GM20431 (cell line): ENCODE data around the gene ANKRD13C.
"Not testable (repeated sequence)": the region's sequence is repeated elsewhere in the genome, so short reads cannot be mapped to it uniquely, and the experiment has no call there.

Source experiments
- in situ Hi-C: fragments of 300-500 bp; cut with MseI, MboI; formaldehyde crosslinking; loops from one replicate; pipeline ENCODE4 v1.15.0; 2020; ENCODE audit warnings: low sequenced_read_pairs; ENCODE audit not compliant: unreplicated experiment

The ANKRD13C gene

DNA sequence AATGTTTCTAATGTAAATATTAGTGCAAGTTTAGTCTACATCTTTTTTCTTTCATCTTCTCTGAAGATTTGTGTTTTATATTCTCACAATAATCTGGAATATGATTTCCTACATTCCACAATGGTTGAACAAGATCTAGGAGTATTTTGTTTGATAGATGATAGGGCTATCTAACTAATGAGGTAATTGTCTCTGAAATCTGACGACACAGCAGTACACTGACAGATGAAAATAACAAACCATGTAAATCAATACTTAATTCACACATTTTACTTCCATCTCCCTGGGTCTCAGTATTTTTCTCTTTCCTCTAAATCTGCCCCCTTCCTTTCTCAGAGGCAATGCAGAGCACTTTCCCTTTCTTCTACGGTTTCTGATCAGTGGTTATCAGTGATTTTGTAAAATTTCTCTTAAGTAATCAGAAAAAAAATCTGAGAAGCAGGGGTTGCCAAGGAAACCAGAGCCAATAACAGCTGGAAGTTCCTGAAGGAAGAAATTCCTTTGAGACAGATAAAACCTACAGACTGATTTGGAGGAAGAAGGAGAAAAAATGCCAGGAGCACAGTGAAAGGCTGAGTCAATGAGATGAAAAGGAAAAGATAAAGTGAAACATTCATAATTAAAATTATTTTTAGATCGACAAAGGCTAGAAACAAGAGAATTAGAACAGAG, 7.3 kb upstream of the ANKRD13C start:
- in situ Hi-C loops, result no loop called here

DNA sequence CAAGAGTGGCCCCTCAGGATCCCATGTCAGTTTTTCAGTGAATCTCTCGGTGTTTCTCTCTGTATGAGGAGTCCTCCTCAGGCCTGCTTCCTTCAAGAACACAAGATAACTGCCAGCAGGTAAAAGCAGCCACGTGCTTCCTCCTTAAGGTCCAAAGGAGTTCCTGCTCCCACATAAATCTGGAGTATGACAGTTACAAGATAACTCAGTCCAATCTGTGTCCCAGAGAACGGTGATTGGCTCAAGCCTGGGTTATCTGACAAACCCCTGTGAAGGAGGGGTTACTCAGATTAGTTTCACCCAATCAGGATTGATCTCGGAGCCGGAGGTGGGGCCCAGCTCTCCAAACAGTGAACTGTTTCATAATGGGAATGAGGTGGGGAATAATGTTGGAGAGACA, 5.8 kb upstream of the ANKRD13C start:
- in situ Hi-C loops, result no loop called here

DNA sequence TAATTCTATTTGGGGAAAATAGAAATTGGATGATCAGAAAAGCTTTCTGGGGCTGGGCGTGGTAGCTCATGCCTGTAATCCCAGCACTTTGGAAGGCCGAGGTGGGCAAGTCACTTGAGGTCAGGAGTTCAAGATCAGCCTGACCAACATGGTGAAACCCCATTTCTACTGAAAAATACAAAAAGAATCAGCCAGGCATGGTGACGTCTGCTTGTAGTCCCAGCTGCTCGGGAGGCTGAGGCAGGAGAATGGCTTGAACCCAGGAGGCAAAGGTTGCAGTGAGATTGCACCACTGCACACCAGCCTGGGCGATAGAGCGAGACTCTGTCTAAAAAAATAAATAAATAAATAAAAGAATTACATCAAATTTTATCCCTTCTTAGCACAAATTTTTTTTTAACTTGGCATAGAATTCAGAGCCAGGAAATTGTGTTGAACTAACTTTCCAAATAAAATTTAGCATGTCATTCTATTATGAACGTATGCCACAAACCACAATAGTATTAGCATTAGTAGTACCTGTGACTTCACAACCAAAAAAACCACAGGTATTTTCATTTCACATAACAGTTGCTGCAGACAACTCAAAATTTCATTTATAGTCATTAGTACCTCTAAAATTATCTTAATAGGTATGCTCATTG, 4.5 kb upstream of the ANKRD13C start:
- in situ Hi-C loops, result no loop called here

DNA sequence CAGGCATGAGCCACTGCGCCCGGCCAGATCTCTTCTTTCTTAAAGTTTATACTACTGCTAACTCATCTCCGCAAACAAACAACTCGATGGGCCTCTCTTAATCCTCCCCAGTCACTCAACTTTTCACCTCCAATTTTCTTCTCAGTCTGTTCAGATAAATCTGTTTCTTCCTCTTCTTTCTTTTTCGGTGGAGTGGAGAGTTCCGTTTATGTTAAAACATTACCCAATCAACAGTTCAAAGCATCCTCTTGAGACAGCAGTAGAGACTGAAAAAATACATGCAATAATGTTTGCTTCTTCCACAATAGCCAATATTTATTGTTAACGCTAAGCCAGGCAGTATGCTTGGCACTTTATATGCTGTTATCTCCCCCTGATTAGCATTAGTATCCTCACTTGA, 1.4 kb upstream of the ANKRD13C start:
- in situ Hi-C loops, result no loop called here

DNA sequence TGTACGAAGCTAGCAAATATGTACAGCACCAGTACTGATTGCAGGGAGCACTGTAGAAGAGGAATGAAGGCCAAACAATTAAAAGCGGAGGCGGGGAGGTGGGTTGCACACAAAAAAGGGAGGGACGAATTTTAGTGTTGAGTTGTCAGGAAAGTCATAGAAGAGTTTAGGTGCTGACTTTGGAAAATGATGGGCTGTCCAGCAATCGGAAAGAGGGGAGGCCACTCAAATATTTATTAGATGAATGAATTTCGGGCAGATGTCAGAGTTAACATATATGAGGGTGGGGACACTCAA, 537 bp upstream of the ANKRD13C start:
- in situ Hi-C loops, result no loop called here

DNA sequence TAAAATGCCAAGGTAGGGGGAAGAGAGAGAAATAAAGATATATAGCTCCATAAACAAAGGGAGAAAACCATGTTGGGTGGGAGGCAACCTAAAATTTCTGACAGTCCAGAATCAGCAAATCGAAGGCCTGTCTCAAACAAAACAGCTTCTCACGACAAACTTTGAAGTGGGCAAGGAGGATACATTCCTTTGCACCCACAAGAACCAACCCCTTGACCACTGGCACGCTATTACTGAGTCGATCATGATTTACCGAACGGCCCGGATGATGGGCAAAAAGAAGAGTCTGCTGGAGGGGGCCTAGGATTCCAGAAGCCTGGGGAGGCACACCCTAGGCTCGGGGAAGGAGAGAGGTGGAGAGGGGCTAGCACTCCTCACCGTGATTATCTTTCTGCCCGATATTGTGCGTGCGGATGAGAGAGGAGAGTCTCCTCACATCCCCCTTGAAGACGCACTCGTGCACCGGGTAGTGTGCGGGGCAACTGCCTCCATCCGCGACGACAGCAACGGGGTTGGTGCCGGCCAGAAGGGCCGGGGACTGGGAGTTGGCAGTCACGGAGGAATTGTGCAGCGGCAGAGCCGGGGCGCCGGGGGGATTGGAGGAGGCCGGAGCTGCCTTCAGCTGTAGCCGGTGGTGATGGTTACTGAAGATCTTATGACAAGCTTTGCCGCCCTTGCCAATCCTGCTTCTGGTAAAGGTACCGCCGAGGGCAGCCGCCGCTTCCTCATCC, 756 bp downstream of the ANKRD13C start:
- in situ Hi-C loops, result no loop called here

DNA sequence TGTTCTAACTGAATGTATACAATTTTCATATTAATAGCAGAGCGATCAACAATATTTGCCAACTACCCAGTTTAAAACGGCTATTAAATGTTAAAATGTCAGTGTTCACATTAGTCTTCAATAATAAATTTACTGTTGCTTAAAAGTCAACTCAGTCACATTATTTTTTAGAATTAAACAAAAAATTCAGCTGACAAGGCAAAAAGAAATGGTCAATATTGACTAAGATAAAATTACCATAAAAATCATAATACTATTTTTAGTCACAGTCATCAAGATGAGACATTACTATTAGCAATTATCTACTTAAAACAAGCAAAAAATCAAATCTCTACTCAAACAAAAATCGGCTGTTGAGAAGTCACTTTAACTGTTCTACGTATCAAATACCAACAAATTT, 1.5 kb downstream of the ANKRD13C start:
- in situ Hi-C loops, result no loop called here

DNA sequence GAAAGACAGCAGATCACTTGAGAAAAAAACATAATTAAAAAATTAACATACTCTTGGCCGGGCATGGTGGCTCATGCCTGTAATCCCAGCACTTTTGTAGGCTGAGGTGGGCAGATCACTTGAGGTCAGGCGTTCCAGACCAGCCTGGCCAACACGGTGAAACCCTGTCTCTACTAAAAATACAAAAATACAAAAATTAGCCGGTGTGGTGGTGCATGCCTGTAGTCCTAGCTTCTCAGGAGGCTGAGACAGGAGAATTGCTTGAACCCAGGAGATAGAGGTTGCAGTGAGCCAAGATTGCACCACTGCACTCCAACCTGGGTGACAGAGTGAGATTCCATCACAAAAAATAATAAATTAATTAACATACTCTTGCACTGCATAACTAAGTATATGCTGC, 4.7 kb downstream of the ANKRD13C start:
- in situ Hi-C loops, result not testable (repeated sequence)

DNA sequence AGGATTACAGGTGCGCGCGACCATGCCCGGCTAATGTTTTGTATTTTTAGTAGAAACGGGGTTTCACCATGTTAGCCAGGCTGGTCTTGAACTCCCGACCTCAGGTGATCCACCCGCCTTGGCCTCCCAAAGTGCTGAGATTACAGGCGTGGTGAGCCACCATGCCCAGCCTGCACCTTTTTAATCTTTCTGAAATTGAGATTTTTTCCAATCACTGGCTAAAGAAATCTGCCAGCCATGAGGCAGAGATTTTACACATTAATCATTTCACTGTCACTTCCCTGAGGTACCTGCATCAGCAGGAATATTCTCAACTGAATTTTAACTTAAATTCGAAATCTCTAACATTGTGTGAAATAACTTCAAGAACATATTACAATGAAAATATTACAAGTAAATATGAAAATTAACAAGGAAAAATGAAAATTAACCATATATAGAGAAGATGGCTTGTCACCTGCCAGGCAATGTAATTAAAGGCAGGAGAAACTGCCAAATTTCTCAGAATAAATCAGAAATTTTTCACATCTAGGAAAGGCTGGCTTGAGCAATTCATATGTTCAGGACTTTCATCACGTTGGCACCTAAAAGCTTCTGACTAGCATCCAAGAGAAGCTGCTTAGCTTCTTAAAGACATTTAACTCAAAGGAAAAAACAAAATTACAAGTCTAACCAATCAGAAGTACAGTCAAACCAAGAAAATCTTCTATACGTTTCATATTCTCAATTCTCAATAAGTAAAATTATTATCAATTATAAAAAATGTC, 5.9 kb downstream of the ANKRD13C start:
- in situ Hi-C loops, result no loop called here

DNA sequence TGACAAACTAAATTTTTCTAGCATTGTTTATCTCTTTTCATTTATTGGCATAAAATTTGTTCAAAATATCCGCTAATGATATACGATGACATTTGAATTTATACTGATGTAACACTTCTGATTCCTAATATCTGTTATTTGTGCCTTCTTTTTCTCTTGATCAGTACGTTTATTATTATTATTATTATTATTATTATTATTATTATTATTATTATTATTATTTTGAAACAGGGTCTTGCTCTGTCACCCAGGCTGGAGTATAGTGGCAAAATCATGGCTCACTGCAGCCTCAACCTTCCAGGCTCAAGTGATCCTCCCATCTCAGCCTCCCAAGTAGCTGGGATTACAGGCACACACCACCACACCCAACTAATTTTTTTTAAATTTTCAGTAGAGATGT, 14.9 kb downstream of the ANKRD13C start:
- in situ Hi-C loops, result not testable (repeated sequence)

DNA sequence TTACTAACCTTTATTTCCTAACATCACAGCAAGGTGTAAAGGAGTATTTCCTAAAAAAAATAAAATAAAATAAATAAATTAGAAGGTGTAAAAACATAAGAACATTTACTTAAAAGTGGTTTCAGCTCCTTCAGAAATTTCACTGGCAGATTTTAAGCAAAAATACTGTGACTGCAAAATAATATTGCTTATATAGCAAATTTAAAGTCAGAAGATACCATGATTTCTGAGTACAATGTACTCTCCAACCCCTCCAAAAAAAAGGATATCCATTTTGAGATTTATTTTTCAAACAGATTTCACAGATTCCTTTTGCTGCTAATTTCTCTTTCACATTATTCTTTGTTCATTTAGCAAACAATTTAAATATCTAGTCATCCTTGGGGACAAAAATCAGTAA, 18.5 kb downstream of the ANKRD13C start:
- in situ Hi-C loops, result no loop called here

DNA sequence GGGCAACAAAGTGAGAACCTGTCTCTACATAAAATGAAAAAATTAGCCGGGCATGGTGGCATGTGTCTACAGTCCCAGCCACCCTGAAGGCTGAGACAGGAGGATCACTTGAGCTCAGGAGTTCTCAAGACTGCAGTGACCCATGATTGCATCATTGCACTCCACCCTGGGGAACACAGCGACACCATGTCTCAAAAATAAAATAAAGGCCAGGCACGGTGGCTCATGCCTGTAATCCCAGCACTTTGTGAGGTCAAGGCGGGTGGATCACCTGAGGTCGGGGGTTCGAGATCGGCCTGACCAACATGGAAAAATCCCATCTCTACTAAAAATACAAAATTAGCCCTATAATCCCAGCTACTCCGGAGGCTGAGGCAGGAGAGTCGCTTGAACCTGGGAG, 20.1 kb downstream of the ANKRD13C start:
- in situ Hi-C loops, result no loop called here

DNA sequence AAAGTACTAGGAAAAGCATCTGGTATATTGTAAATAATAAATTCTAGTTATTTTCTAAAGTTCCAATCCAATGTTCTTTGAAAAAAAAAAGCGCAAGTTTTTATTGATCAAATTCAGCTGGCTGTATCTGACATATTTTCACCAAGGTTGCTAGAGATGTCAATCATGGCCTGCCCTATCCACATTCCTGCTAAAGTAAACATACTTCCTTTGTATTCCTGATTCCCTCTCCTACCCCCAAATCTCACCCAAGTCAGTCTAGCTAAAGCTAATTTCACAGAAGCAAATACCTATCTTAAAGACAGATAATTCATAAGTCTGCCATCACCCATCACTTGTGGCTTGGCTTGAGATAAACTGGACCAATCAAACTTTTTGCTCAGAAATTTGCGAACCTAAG, 21.3 kb downstream of the ANKRD13C start:
- in situ Hi-C loops, result no loop called here

DNA sequence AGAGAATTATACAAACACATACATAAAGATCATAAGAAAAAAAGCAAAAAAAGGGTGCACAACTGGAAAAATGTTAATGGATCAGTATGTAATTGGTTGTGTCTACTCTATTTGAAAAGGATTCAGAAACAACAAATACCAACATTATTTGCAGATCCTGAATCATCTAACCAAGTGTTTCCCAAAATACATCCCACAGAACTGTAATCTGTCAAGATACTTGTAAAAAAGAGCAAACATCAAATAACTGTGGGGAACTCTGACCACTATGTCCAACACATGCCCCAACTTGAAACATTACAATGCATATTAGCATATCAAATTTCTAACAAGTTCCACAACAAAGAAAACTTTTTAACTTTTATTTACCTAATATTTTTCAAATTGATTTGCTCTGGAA, 22.6 kb downstream of the ANKRD13C start:
- in situ Hi-C loops, result no loop called here

DNA sequence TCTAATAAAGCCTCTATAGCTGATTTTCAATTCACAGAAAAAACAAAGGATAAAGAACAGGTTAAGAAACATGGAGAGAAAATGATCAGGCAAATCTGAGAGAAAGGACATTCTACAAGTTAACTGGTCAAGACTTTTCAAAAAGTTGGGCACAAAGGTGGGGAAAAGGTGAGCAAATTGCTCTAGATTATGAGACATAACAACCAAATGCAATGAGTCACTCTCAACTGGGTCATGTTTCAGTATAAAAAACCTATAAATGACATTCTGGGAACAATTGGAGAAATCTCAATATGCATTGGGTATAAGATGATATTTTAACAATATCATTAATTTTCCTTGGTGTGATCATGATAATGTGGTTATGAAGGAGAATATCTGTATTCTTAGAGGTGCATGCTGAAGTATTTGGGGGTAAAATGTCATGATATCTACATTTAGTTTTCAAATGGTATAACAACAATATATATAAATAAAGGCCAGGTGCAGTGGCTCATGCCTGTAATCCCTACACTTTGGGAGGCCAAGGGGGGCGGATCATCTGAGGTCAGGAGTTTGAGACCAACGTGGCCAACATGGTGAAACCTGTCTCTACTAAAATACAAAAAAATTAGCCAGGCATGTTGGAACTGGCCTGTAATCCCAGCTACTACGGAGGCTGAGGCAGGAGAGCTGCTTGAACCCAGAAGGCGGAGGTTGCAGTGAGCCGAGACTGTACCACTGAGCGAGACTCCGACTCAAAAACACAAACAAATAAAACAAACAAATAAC, 27.0 kb downstream of the ANKRD13C start:
- in situ Hi-C loops, result no loop called here

DNA sequence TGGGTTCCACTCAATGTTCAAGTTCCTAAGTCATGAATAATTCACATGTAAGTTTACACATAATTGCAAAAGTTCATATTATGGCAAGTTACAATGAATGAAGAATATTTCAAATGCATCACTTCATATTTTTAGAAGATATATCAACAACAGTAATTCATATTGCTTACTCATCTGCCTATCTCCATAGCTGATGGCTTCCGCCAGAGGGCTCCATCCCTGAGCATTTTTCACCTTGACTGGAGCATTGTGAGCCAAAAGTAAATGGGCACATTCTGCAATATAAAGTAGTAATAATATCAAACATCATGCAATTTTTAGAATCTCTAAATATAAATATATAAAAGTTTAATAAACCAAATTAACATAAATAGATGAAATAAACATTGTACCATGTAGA, 29.8 kb downstream of the ANKRD13C start:
- in situ Hi-C loops, result no loop called here

DNA sequence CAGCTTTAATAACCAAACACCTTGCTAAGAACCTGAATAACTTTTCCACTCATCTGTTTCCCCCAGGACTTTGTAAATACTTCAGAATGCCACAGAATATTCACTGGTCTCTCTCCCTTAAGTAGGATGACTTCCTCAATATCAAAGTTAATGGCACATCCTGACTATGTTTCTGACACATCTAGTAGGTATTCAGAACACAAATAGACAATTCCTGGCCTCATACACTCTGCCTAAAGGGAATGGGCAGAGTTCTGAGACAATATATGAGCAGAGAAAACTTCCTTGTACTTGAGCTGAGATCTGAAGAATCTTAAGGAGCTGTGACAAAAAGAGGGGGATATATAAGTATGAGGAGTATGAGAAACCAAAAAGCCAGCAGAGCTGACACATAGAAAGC, 34.8 kb downstream of the ANKRD13C start:
- in situ Hi-C loops, result no loop called here

DNA sequence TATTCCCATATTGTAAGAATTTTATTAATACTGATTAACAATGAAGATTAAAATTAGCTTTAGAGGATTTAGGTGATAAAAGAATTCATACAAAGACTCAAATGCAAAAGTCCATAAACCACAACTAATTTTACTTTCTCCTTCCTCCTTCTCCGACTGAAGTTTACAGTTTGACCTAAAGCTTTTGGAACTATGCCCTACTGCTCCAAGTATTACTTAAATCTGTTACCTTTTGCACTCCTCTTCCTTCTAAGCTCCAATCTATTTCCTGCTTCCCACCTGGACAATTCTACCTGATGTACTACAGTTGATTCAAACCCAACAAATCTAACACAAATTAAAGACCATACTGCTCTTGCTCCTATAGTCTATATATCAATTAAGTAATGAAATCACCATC, 36.3 kb downstream of the ANKRD13C start:
- in situ Hi-C loops, result no loop called here

DNA sequence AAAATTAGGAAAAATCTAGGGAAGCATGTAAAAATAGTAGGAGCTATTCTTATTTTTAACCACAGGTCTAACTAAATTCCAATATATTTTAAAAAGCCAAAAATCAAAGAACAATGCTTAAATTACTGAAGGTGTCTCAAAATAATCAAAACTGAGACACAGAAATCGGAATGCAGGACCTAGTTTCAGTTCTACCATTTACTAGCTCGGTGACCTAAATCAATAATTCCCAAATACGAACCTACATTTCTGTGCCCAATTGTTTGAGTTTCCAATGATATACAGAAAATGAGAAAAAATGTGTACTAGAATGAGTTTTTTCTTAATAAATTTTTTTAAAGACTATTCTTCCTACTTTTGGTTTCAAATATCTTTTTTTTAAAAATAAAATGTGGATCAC, 37.4 kb downstream of the ANKRD13C start:
- in situ Hi-C loops, result no loop called here

DNA sequence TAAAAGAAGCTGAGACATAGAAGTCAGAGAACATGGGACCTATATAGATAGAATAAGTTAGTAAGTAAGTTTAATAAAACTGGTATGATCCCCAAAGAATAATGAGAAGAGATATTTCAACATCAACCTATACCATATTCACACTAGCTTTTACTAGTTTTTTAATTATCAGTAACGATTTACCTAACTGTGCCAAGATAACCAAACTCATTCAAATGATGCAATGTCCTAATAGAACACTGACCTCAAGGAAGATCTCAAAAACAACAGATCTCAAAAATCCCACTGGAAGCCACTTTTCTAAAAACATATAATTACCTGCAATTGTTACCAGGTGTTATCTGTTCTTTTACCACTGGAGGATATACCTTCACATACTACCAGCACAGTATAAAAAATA, 38.7 kb downstream of the ANKRD13C start:
- in situ Hi-C loops, result no loop called here
